ENCODE results near the gene WDR76. TPM values are rescaled to one million over a fixed set of nuclear protein-coding genes. Genes with fewer than 3 reads are reported as not detected.
"Not testable (repeated sequence)": the region's sequence is repeated elsewhere in the genome, so short reads cannot be mapped to it uniquely, and the experiment has no call there.

The WDR76 gene
- total RNA-seq, 2 donors from 2014 or later = 1.7 to 3.7 TPM

DNA sequence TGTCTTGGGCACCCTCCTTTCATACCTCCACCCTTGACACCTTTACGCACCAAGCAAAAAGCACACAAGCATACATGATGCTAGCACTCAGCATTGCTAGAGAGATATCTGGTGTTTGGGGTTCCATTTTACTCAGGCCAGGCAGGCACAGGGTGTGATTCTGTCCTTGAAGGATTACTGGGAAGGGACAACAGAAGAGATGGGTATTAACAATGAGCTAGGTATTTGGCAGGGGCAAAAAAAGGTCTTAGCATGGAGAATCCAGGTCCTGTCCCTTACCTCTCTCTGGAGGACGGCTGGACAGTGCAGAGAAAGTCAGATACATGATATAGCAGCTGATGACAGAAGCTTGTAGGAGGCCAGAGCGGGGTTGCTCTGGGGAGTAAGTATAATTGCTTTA is 30.2 kb upstream of the WDR76 start:
- Histone ChIP-seq H3K9me3 (no peaks in the 10 kb centered on the region), H3K36me3 (peaks cover 56% of the 10 kb centered on the region), H3K4me3 (no peak overlapping the region), H3K27ac (no peak overlapping the region), H3K4me1 (peaks cover 0 to 68% of the 10 kb centered on the region in 2 donors), H3K27me3 (no peaks in the 10 kb centered on the region)
- TF ChIP-seq, protein P1, sequence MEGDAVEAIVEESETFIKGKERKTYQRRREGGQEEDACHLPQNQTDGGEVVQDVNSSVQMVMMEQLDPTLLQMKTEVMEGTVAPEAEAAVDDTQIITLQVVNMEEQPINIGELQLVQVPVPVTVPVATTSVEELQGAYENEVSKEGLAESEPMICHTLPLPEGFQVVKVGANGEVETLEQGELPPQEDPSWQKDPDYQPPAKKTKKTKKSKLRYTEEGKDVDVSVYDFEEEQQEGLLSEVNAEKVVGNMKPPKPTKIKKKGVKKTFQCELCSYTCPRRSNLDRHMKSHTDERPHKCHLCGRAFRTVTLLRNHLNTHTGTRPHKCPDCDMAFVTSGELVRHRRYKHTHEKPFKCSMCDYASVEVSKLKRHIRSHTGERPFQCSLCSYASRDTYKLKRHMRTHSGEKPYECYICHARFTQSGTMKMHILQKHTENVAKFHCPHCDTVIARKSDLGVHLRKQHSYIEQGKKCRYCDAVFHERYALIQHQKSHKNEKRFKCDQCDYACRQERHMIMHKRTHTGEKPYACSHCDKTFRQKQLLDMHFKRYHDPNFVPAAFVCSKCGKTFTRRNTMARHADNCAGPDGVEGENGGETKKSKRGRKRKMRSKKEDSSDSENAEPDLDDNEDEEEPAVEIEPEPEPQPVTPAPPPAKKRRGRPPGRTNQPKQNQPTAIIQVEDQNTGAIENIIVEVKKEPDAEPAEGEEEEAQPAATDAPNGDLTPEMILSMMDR (IDR thresholded peaks at IDR 0.05) = no peak
- no peak for DNase-seq (ENCODE audit: low spot score)

DNA sequence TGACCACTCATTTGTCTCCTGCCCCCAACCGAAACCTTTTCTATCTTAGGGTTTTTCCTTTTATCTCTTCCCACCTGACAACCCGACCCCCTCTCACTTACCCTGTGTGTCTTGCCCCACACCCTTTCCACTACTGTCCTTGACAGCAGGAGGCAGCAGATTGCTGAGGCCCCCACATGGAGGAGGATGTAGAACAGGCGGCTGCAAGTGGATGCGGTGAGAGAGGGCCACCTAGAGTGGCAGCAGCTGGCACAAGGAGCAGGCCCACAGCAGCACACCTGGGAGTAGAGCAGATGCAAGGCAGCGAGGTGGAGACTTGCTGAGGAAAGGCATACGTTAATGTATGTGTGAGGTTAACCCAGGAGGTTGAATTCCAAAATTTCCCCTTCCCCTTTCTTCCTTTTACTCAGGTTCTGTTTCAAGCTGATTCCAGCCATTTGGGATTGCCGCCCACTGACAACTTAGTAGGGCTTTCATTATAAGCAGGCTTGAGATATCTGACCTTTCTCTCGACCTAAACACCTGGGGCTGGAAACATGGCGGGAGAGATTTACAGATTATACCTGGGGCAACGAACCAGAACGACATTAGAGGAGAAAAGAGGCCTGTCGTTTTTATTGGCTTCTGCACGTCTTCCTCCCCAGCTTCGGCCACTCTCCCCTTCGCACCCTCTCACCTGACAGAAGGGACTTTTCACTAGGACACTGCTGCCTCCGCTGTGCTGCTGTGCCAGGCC is 27.4 kb upstream of the WDR76 start:
- no peak overlapping the region for H3K4me3 ChIP-seq
- no peaks in the 10 kb centered on the region for H3K9me3 ChIP-seq
- no peaks in the 10 kb centered on the region for H3K27me3 ChIP-seq
- H3K36me3 ChIP-seq = peaks cover 62% of the 10 kb centered on the region
- DNase-seq (ENCODE audit: low spot score) = no peak
- peaks cover 0 to 54% of the 10 kb centered on the region in 2 donors for H3K4me1 ChIP-seq
- TF ChIP-seq, protein P1 (IDR thresholded peaks at IDR 0.05) = no peak
- peak overlapping the region; percentile 94 to 95 for H3K27ac ChIP-seq

DNA sequence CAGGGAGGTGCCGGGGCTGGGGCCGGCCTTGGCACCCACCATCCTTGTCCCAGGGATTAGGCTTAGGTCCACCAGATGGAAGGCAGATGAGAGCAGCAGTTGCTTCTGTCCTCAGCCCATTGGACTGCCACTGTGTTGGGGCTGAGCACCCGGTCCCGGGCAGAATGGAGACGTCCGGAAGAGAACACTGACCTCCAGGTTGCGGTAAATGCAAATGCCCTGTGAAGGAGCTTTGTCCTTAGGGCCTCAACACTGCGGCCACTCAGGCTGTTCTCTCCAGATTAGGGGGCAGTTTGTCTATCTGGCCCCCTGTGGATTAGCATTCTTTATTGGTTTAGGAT is 26.9 kb upstream of the WDR76 start, which contains the start of gene SERINC4:
Gene SERINC4, minus strand, starts transcription at position 276 of the 341 bp plus-strand sequence. Its CDS starts 234 bp downstream, at position 42.
- Histone ChIP-seq H3K4me3 (peak within 1 kb of the TSS; percentile 71 to 95), H3K27me3 (no peaks in the 10 kb centered on the region), H3K27ac (peak within 1 kb of the TSS; percentile 94 to 95), H3K9me3 (no peaks in the 10 kb centered on the region), H3K36me3 (peaks cover 62% of the 10 kb centered on the region), H3K4me1 (peaks cover 0 to 48% of the 10 kb centered on the region in 2 donors)
- DNase-seq (ENCODE audit: low spot score) = no peak
- TF ChIP-seq, protein P1 (IDR thresholded peaks at IDR 0.05) = no peak

DNA sequence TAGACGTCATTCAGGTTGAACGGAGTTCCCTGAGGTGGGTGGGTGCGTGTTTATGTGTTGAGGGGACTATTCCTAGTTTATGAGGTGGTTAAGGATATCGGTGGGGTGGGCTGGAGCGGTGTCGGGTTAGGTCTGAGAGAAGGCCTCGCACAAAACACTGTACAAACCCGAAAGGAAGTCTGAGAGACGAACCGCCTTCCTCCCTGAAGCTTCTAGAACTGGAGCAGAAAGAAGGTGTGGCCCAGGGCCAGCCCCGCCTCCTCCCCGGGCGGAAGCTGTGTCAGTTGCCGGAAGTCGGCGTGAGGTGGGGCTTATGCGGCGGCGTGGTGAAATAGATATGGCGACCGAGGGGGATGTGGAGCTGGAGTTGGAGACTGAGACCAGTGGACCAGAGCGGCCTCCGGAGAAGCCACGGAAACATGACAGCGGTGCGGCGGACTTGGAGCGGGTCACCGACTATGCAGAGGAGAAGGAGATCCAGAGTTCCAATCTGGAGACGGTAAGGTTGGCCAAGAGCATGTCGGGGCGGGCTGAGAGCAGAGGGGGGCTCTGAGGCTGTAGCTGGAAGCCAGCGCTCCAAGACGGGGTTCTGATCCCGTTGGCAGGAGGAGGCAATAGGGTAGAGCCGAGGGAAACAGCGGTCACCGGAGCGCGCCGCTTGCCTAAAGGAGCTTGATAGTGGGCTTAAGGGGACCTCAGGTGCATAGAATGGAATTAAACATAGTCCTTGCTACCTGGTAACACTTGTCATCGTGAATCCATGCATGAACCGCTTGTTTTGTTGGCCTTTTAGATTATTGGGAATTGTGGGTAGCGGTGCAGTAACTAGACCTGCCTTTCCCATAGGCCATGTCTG is 26.3 kb upstream of the WDR76 start, which contains the start of gene HYPK:
Gene HYPK, plus strand, starts transcription at position 314 of the 856 bp plus-strand sequence. Its CDS starts 24 bp downstream, at position 338.
- no peaks in the 10 kb centered on the region for H3K9me3 ChIP-seq
- peak within 1 kb of the TSS; percentile 71 to 95 for H3K4me3 ChIP-seq
- peaks cover 62% of the 10 kb centered on the region for H3K36me3 ChIP-seq
- DNase-seq (ENCODE audit: low spot score) = peak; percentile 96
- peak within 1 kb of the TSS; percentile 94 to 95 for H3K27ac ChIP-seq
- TF ChIP-seq, protein P1 (IDR thresholded peaks at IDR 0.05) = no peak
- no peaks in the 10 kb centered on the region for H3K27me3 ChIP-seq
- H3K4me1 ChIP-seq = peaks cover 0 to 42% of the 10 kb centered on the region in 2 donors

DNA sequence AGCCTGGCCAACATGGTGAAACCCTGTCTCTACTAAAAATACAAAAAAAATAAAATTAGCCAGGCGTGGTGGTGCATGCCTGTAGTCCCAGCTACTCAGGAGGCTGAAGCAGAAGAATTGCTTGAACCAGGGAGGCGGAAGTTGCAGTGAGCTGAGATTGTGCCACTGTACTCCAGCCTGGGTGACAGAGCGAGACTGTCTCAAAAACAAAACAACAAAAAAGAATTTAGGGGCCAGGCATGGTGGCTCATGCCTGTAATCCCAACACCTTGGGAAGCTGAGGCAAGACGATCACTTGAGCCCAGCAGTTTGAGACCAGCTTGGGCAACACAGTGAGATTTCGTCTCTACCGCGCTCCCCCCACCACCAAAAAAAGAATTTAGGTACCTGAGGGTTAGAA is 24.1 kb upstream of the WDR76 start:
- Histone ChIP-seq H3K4me1 (peaks cover 0 to 24% of the 10 kb centered on the region in 2 donors), H3K36me3 (peaks cover 68% of the 10 kb centered on the region)
- not testable (repeated sequence) for H3K4me3 ChIP-seq; H3K27ac ChIP-seq; DNase-seq (ENCODE audit: low spot score); H3K27me3 ChIP-seq; H3K9me3 ChIP-seq

DNA sequence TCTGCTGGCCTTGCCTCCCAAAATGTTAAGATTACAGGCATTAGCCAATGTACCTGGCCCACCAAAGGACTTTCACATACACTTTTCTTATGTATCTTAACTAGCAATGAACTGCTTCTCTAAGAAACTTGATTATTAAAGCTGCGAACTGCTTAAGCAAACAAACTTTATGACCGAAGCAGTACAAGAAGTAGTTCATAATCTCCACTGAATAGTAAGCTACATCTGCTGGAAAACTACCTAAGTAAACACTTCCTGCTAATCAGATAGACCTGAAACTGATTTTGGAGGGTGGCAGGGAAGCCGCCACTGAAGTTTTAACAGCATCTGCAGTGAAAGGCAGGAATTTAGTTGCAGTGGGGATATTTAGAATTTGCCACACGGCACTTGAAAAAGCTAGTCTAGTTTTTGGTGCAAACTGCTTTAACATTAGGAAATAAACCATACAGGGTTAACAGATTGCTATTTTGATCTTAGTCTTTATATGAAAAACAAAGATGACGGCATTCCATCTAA is 18.3 kb upstream of the WDR76 start:
- Histone ChIP-seq H3K27me3 (no peaks in the 10 kb centered on the region), H3K27ac (no peak overlapping the region), H3K36me3 (peaks cover 95% of the 10 kb centered on the region), H3K9me3 (no peaks in the 10 kb centered on the region), H3K4me1 (no peaks in the 10 kb centered on the region), H3K4me3 (no peak overlapping the region)
- TF ChIP-seq, protein P1 (IDR thresholded peaks at IDR 0.05) = no peak
- DNase-seq (ENCODE audit: low spot score) = no peak
